DMS 273 treated with DMSO at 0.1 percent for 48 hours (cell line): ENCODE measurements around the gene NAPG.
"Not testable (repeated sequence)": the region's sequence is repeated elsewhere in the genome, so short reads cannot be mapped to it uniquely, and the experiment has no call there.

Experiments
- DNase-seq: peaks from one replicate; lab custom pipeline; 2025; lab: John Stamatoyannopoulos, UW

The NAPG gene

DNA sequence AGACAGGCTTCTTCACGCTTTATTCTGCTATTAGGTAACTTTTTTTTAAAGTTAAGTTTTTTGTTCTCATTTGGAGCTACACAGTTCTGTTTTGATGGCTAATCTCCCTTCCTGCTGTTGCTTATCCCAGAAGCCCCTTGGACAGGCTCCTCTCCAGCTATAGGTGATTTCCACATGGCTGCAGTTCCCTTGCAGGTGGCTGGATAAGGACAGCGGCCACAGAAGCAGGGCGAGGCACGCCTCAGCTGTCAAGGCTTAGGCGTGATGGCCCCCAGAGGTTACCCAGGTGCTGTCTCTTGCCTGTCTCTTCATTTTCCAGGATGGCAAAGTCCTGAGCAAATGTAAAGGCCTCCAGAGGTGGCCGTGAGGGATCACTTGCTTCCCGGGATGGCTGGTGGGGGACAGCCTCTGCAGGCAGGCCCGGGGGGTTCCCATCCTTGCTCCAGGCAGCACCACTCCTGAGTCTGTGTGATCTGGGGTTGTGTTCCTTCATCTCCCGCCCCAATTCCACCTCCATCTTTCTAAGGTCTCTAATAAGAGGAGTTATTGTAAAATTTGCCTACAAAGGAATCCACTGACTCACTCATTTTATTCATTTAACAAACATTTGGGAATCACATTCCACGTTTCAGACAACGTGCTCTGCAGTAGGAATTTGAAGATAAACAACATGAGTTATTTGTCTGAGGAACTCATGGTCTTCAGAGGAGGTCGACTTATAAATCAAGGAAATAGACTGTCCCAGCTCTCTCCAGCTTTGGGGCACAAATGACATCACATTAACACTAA lies 53.4 kb downstream of the NAPG start:
- no peak for DNase-seq

DNA sequence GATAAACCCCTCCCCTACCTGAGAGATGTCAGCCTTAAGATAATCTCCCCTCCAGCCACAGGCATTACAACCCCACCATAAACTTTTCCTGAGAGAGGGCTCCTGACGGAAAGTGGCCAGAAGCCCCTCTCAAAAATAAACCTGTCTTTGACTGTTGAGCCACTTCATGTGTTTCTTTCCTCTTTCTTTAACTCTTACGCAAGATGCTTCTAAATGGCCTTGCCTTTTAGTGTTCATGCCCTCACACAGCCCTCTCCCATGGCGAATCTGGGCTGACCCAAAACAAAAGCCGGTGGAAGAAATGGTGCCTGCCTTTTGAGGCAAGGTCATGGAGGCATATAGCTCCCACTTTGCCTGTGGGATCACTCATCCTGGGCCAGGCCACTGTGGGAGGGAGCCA lies 54.4 kb downstream of the NAPG start:
- DNase-seq = no peak

DNA sequence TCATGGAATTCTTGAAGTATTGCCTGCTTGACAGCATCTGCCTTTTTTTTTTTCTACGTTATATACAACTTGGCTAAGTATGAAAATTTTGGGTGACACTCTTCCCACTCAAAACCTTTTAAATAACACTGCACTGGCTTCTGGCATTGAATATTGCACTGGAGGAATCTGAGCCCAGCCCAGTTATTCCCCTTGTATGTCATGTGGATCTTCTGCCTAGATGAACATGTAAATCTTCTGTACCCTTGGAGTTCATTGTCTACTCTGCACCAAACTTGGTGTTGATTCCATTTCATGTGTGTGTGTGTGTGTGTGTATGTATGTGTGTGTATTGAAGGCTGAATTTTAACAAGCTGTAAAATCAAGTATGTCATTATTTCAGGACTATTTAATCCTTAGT lies 59.4 kb downstream of the NAPG start:
- DNase-seq = no peak

DNA sequence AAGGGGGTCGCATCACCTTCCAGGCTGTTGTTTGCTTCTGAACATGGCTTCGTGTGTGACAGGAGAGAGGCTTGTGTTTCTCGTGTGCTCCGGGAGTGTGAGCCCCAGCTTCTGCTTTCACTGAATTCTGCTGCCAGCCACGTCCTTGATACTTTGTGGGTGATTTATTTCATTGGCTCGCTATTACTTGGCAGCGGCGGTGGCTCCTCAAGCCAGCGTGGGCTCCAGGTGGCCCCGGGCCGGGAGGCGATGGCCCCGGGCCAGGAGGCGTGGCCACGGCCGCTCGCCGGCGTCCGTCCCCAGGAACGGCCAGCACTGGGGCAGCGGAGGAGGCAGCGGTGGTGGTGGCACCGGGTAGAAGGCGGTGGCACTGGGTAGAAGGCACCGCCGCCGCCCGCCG lies 63.1 kb downstream of the NAPG start:
- peak; percentile 44 for DNase-seq

DNA sequence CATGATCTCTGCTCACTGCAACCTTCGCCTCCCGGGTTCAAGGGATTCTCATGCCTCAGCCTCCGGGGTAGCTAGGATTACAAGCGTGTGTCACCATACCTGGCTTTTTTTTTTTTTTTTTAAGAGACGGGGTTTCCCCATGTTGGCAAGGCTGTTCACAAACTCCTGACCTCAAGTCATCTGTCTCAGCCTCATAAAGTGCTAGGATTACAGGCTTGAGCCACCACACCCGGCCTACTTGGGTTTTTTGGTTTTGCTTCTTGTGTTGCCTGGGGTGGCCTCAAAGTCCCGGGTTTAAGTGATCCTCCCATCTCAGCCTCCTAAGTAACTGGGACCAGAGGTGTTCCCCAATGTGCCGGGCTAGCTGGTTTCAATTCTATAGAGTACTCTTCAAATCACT lies 64.6 kb downstream of the NAPG start:
- no peak for DNase-seq

DNA sequence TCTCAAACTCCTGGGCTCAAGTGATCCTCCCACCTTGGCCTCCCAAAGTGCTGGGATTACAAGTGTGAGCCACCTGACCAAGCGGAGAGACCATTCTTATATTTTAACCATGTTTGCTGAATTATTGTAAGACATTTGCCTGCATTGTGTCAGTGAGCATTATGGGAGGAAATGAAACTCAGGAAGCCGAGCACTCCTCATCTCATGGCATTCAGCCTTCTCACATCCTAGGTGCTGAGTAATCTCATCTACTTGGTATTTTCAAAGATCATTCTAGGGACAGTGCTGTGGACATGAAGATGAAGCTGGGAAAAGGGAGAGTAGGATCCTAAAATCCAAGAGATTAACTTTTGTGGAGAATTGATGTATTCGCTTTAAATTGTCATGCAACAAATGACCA lies 66.1 kb downstream of the NAPG start:
- no peak for DNase-seq

DNA sequence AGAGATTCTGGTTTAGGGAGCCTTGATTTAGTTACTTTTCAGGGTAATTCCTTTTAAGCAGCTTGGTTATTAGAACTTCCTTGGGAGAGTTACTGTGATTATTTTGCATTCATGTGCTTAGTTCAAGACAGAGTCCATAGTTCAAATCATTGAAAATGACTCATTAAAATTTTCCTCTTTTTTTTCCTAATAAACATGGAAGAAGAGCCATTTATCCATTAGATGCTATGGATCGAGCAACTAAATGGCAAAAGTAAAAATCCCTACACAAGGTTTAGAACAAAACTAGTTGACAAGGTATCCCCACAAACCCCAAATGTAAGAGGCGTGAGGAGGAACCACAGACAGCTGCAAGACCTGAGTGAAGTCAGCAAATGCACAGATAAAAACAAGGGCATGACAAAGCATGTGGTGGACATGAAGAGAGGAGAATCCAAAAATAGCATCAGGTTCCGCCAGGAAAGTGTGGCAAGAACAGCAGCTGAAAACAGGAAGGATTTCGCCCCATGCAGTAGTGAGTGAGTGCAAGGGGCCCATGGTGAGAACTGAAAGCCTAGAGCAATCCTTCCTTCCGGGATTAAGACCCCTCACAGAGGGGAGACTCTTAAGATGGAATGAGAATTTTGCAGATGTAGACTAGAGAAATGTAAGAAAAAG lies 67.7 kb downstream of the NAPG start:
- DNase-seq = not testable (repeated sequence)

DNA sequence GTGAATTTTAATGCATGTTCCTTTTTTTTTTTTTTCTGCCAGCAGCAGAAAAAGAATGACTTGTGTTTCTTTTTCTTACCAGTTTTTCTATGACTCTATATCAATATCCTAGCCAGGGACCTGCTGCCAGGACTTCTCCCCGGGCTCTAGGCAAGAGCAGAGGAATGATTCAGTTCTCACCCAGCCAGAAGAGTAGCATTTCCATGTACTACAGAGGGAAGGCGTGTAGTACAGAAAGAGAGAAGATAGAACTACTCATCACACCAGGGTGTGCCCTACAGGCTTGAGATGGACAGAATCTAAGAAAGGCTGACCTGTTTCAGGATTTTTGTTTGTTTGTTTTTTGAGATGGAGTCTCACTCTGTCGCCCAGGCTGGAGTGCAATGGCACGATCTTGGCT lies 70.1 kb downstream of the NAPG start:
- DNase-seq = not testable (repeated sequence)

DNA sequence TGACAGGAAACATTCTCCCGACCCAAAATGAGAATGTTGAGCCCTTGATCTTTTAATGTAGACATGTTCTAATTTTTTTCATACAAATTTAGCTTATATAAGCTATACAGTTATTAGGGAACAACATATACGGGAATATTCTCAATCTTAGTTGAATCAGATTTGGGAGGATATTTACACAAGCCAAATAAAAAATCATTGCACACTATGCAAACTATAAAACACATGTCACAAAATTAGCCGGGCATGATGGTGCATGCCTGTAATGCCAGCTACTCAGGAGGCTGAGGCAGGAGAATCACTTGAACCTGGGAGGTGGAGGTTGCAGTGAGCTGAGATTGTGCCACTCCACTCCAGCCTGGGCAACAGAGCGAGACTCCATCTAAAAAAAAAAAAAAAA lies 71.9 kb downstream of the NAPG start:
- DNase-seq = not testable (repeated sequence)

DNA sequence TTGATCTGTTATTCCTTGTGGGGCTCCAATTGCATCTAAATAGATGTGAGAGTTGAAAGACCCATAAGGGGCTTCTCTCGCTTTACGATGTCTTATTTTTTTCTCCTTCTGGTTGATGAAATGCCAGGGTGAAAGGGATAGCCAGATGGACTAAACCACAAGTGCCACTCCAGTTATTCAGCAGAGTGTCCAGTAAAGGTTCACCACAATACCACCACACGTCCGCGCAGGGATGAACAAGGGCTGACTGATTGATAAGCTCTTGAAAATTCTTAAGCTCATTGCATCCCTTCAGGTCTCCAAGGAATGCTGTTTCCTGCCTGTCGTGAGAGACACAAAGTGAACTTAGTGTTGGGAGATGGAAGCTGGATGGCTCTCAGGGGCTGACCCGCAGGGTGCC lies 74.9 kb downstream of the NAPG start:
- not testable (repeated sequence) for DNase-seq
